Tibial artery (tissue), 4 donors: Measurements from ENCODE around the gene FGD5.

Experiments used
- DNase-seq, 2 donors: peaks; one replicate each; pipeline ENCODE4 v3.0.0-alpha.2; 2019
- H3K27ac ChIP-seq, 2 donors: fragments of 200-600 bp; sonication (generic) in 1 of 2; 1 replicate in 1 of 2; 2 replicates in 1 of 2; pipeline ENCODE4 v1.5.1; 2018 to 2019; ENCODE audit warnings: mild to moderate bottlenecking in 1 of 2
- H3K27me3 ChIP-seq, 2 donors: fragments of 200-600 bp; sonication (generic) in 1 of 2; one replicate each; pipeline versions ENCODE4 v1.5.1 to v1.6.0; 2016 to 2019
- H3K36me3 ChIP-seq, 3 donors: fragments of 200-600 bp; sonication (generic) in 2 of 3; one replicate each; pipeline ENCODE4 v1.5.1; 2016 to 2019; ENCODE audit warnings: mild to moderate bottlenecking in 2 of 3
- H3K4me1 ChIP-seq, 4 donors: fragments of 200-600 bp; sonication (generic) in 2 of 4; 1 replicate in 3 of 4; 2 replicates in 1 of 4; pipeline ENCODE4 v1.5.1; 2016 to 2019
- H3K4me3 ChIP-seq, 2 donors: fragments of 200-600 bp; sonication (generic) in 1 of 2; 1 replicate in 1 of 2; 2 replicates in 1 of 2; pipeline ENCODE4 v1.5.1; 2018 to 2019; ENCODE audit warnings: mild to moderate bottlenecking in 2 of 2
- H3K9me3 ChIP-seq, 3 donors: fragments of 200-600 bp; sonication (generic) in 1 of 3; one replicate each; pipeline ENCODE4 v1.5.1; 2016 to 2019
- CTCF ChIP-seq, 2 experiments: fragments of 200-600 bp in 1 of 2; fragments of 450-650 bp in 1 of 2; IDR thresholded peaks; one replicate each; pipeline ENCODE4 v1.5.1; 2017 to 2019; ENCODE audit warnings: antibody characterized with exemption in 2 of 2, mild to moderate bottlenecking in 1 of 2, moderate library complexity in 1 of 2
- intact Hi-C: fragments of 100-400 bp; cut with DNase I; formaldehyde crosslinking; loops from one replicate; pipeline ENCODE4 v1.15.0; 2023; ENCODE audit warnings: low total_unique reads

The FGD5 gene

GRCh38 chr3:14843321-14843720 is 24.6 kb downstream of the FGD5 start:
- H3K27me3 ChIP-seq: peaks cover 0 to 3% of the 10 kb centered on the region in 2 donors
- H3K9me3 ChIP-seq: no peaks in the 10 kb centered on the region
- peak in 1 of 2 donors; percentile 58 for DNase-seq
- no peak for TF ChIP-seq CTCF (IDR thresholded peaks at IDR 0.05)
- H3K4me1 ChIP-seq: peaks cover 0 to 6% (median 0%) of the 10 kb centered on the region in 4 donors
- H3K36me3 ChIP-seq: no peaks in the 10 kb centered on the region
- H3K4me3 ChIP-seq: no peak overlapping the region
- H3K27ac ChIP-seq: no peak overlapping the region
- intact Hi-C loops: no loop called here

- H3K27ac ChIP-seq: no peak overlapping the region
Measured at GRCh38 chr3:14844386-14845170, 25.8 kb downstream of the FGD5 start.

GRCh38 chr3:14845180-14845579 is 26.4 kb downstream of the FGD5 start:
- no peak overlapping the region for H3K4me3 ChIP-seq
- peaks cover 0 to 3% of the 10 kb centered on the region in 2 donors for H3K27me3 ChIP-seq
- TF ChIP-seq CTCF (IDR thresholded peaks at IDR 0.05): no peak
- H3K9me3 ChIP-seq: no peaks in the 10 kb centered on the region
- H3K4me1 ChIP-seq: peaks cover 0 to 7% (median 0%) of the 10 kb centered on the region in 4 donors
- intact Hi-C loops: no loop called here
- no peak overlapping the region for H3K27ac ChIP-seq
- DNase-seq: peak in 1 of 2 donors; percentile 16
- no peaks in the 10 kb centered on the region for H3K36me3 ChIP-seq

More at GRCh38 chr3:14844386-14845170, 25.8 kb downstream of the FGD5 start:
- peak in 1 of 2 donors; percentile 23 for DNase-seq
- no peak overlapping the region for H3K4me3 ChIP-seq
- peaks cover 0 to 7% (median 0%) of the 10 kb centered on the region in 4 donors for H3K4me1 ChIP-seq
- no peak for TF ChIP-seq CTCF (IDR thresholded peaks at IDR 0.05)
- peaks cover 0 to 3% of the 10 kb centered on the region in 2 donors for H3K27me3 ChIP-seq
- H3K36me3 ChIP-seq: no peaks in the 10 kb centered on the region
- H3K9me3 ChIP-seq: no peaks in the 10 kb centered on the region
- intact Hi-C loops: no loop called here

- Histone ChIP-seq H3K27me3 (peaks cover 0 to 3% of the 10 kb centered on the region in 2 donors), H3K36me3 (no peaks in the 10 kb centered on the region), H3K4me1 (peaks cover 0 to 7% (median 0%) of the 10 kb centered on the region in 4 donors), H3K4me3 (no peak overlapping the region), H3K9me3 (no peaks in the 10 kb centered on the region), H3K27ac (no peak overlapping the region)
- intact Hi-C loops: no loop called here
- no peak for TF ChIP-seq CTCF (IDR thresholded peaks at IDR 0.05)
- peak in 1 of 2 donors; percentile 21 for DNase-seq
Measured at GRCh38 chr3:14845826-14846225, 27.1 kb downstream of the FGD5 start.

- no peak for TF ChIP-seq CTCF (IDR thresholded peaks at IDR 0.05)
- Histone ChIP-seq H3K9me3 (no peaks in the 10 kb centered on the region), H3K27ac (no peak overlapping the region), H3K4me1 (peaks cover 0 to 7% (median 0%) of the 10 kb centered on the region in 4 donors), H3K36me3 (no peaks in the 10 kb centered on the region), H3K4me3 (no peak overlapping the region), H3K27me3 (peaks cover 0 to 3% of the 10 kb centered on the region in 2 donors)
- DNase-seq: peak in 1 of 2 donors; percentile 39
- intact Hi-C loops: no loop called here
Measured at GRCh38 chr3:14846226-14846880, 27.6 kb downstream of the FGD5 start.
